ENCODE data around the gene POU5F1.
A peak's percentile ranks its signal among the peaks of the same experiment; 100 is the strongest.
"Not testable (repeated sequence)": the region's sequence is repeated elsewhere in the genome, so short reads cannot be mapped to it uniquely, and the experiment has no call there.

POU5F1 gene

DNA sequence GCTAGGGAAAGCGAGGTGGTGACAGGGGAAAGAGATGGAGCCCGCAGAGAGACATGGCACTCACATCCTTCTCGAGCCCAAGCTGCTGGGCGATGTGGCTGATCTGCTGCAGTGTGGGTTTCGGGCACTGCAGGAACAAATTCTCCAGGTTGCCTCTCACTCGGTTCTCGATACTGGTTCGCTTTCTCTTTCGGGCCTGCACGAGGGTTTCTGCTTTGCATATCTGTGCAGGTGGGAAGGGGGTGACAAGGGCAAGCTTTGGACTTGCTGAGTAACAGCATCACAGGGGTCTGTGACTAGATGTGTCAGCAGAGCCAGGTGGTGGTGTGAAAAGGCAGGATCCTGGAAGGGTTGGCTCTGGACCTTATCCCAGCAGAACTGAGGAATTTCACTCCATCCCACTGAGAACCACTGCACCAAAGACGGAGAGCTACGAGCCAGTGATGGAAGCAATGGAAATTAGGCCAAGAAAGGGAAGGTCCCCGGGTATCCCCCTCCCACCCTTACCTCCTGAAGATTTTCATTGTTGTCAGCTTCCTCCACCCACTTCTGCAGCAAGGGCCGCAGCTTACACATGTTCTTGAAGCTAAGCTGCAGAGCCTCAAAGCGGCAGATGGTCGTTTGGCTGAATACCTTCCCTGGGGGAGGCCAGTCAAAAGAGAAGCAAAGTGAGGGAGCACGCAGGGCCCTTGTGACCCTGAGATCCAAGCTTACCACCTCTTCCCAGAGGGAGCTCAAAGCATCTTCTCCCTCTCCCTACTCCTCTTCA, 5.2 kb downstream of the POU5F1 start:
- not testable (repeated sequence) for DNase-seq

GRCh38 chr6:31164475-31165063, 5.9 kb downstream of the POU5F1 start:
- not testable (repeated sequence) for DNase-seq

GRCh38 chr6:31163922-31164321, 6.6 kb downstream of the POU5F1 start:
- peak; percentile 15 for DNase-seq

GRCh38 chr6:31162463-31163165, 7.9 kb downstream of the POU5F1 start:
- DNase-seq: no peak

DNA sequence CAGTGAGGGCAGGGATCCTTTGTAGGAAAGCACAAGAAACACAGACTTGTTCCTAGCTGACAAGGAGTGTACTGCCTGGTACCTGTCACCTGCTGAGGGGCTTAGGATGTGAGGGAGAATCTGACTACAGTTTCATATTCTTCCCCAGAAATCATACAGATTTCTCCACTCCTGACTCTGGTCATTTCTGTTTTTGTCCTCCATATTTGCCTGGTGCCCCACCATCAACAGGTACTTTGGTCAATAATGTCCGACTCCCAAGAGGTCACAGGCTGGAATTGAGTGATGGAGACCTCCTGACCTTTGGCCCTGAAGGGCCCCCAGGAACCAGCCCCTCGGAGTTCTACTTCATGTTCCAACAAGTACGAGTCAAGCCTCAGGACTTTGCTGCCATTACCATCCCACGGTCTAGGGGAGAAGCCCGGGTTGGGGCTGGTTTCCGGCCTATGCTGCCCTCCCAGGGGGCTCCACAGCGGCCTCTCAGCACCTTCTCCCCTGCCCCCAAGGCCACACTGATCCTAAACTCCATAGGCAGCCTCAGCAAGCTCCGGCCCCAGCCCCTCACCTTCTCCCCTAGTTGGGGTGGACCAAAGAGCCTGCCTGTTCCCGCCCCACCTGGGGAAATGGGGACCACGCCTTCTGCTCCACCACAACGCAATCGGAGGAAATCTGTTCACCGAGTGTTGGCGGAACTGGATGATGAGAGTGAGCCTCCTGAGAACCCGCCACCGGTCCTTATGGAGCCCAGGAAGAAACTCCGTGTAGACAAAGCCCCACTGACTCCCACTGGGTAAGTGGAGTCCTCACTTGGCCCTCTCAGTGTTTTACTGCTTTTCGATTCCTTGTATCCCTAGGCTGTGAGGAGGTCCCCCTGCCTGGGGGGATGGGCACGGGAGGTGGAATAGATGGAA, 9.0 kb downstream of the POU5F1 start:
- DNase-seq: no peak

GRCh38 chr6:31158863-31159855, 11.3 kb downstream of the POU5F1 start:
- peak; percentile 49 for DNase-seq

GRCh38 chr6:31158140-31158862, 12.2 kb downstream of the POU5F1 start, which contains the start of gene TCF19:
TSS of gene TCF19 (plus strand) at chr6:31158589. CDS start at chr6:31159470, 881 bp downstream.
- DNase-seq: peak; percentile 100

DNA sequence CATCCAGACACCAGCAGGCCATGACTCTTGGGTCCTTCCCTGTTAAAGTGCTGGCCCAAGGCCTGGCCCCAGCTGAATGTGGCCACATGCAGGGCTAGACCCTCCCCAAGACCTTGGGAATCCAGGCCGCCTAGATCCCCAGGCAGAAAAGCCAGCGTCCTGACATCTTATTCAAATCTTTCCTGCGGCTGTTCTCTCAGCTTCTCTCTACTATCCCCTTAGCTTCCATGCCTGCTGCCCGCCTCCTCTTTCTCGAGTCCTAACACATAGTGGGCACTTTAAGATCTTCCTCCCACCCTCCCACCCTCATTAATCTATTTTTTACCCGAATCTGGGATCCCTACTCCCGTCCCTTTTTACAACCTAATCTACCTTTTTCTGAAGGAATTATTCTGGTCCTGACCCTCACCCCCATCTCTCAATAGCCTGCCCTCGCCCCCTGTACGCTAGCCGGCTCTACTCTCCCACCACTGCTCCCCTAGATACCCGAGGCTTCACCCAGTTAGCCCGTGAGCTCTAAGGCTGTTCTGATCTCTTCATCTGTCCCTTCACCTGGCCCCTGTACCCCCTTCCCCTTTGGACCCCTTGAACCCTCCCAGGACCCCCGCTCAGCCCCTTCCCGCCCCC, 12.9 kb downstream of the POU5F1 start, which contains the start of gene CCHCR1:
Gene CCHCR1 (minus strand): TSS at position 290 of the 627 bp plus-strand sequence. CDS start 202 bp downstream, at position 88.
- no peak for DNase-seq

DNA sequence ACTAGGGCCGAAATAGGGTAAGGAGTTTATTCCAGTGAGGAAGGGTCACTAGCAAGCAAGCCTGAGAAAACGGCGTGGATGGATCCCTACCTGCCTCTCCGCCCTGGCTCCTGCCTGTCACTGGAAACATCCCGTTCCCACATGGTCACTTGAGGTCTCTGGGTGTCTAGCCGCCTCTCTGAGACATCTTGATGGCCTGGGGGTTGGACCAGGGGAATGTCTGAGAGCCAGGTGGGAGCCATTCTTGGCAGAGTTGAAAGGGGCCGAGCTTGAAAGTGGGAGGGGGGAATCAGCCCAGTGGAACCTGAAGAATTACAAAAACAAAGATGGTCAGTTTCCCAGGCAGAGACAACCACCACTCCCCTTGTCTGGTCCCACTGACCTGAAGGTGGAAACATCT, 13.8 kb downstream of the POU5F1 start:
- no peak for DNase-seq

DNA sequence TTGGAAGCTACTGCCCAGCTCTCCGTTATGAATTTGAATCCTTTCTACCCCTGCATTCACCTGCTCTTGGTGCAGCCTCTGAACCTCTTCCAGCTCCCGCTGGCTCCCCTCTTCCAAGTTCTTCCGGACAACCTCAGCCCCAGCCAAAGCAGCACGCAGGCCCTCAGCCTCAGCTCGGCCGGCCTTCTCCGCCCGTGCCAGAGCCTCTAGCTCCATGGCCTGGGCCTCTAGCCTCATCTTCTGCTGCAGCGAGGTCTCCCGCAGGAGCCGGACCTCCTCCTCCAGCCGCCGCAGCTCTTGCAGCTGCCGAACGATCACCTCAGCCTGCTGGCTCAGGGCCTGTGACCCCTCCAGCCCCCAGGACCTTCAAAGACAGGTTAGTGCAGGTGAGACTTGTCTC, 16.0 kb downstream of the POU5F1 start:
- DNase-seq: no peak

DNA sequence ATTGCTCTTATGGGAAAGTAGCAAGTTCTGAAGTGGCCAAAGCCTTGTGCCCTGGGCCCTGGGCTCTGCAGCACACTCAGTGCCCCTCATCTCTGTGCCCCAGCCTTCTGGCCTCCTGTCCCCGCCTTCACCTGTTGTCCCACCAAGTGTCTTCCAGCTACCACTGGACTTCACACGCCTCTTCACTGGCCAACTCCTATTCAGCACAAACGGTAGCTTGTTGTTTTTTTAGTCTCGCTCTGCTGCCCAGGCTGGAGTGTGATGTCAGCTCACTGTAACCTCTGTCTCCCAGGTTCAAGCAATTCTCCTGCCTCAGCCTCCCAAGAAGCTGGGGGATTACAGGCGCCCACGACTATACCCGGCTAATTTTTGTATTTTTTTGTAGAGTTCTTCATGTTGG, 17.7 kb downstream of the POU5F1 start:
- DNase-seq: no peak

DNA sequence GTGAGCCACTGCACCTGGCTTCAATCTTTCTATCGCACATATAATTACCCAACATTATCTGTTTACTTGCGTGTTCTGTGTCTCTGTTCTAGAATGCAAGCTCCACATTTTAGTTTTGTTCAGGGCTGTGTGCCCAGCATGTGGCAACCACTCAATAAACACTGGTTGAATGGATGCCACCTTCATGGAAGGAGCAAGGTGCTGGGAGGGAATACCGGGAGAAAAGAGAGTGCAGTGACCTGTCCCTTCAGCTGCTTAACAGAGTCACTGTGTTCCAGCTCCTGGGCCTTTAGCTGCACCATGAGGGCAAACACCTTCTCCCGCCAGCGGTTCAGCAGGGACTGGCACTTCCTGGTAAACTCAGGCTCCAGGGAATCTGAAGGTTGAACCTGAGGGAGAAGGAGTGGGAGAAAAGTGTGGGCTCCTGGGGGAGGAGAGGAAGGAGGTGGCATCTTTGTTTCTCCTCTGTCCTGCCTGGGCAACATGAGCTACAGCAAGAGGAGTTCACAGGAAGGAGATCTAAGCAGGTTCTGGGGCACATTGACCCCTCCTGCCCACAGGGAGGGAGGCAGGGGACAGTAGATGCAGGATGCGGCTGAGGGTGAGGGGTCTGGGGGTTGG, 20.5 kb downstream of the POU5F1 start:
- no peak for DNase-seq

DNA sequence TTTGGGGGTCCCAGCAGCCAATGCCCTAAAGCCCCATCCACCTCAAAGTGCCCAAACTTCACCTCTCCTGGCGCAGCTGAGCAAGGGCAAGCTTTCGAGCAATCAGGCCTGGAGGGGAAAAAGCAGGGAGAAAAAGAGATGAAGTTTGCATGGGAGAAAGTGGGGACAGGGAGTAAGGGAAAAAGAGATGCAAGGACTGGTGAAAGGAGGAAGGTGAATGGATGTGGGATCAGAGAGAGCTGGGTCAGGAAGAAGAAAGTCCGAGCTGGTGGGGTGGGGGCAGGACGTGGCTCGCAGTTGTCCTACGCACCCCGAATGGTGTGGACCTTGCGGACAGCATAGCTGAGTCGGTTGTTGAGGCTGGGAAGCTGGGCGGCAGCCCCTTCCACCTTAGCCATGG, 25.1 kb downstream of the POU5F1 start:
- DNase-seq: no peak

DNA sequence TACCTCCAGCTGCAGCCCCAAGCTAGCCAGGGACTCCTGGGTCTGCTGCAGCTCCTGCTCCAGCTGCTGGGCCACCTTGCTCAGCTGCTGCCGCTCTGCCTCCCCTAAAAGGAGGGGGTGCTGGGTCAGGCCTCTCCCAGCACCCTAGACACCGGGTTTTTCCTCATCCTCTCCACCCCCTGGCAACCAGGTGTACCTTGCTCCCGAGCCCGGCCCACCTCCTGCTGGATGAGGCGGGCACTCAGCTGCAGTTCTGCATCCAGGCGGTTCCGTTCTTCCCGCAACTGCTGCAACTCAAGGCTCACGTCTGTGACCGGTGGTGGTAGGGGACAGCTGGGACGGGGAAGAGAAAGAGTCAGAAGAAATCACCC, 25.5 kb downstream of the POU5F1 start:
- DNase-seq: no peak

- DNase-seq: no peak
These were observed 26.0 kb downstream of the POU5F1 start for GRCh38 chr6:31144296-31144969.

DNA sequence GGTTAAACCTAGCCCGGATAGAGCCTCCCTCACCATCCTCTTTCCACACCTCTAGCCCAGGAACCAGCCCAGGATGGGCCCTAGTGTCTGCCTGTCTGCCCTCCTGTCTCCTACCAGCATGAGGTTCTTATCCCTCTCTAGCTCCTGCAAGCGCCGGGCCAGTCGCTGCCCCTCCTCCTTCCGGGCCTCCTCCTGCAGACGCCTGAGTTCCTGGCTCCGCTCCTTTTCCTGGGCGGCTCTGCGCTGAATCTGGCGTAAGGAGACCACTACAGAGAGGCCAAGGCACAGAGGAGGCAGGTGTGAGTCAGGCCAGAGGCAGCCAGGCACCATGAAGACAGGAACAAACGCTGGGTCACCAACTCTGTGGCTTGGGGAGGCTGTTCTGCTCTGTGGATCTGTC, 27.3 kb downstream of the POU5F1 start:
- DNase-seq: no peak

GRCh38 chr6:31142361-31142761, 28.1 kb downstream of the POU5F1 start:
- no peak for DNase-seq

GRCh38 chr6:31140643-31141042, 29.8 kb downstream of the POU5F1 start:
- no peak for DNase-seq

- DNase-seq: no peak
These were observed 30.9 kb downstream of the POU5F1 start for GRCh38 chr6:31139599-31139998.

All from OCI-M1 (cell line).